Epithelial cell of proximal tubule (primary cell): ENCODE results near the gene LHX3. TPM values are rescaled to one million over a fixed set of nuclear protein-coding genes. Genes with fewer than 3 reads are reported as not detected.

Experiments
- DNase-seq: peaks from one replicate; pipeline ENCODE4 v3.0.0-alpha.2; 2011; ENCODE audit warnings: low read depth
- H3K4me3 ChIP-seq: 2 replicates; pipeline ENCODE4 v1.5.1; 2011; ENCODE audit warnings: low read depth, mild to moderate bottlenecking, low read length
- total RNA-seq: library from RNA; depleted of rRNA; stranded (reverse); fragments of >200 nt; gene quantifications from 2 replicates; pipeline ENCODE4 v1.2.3, GENCODE V29; 2015
- TF ChIP-seq, protein P1 (sequence below): conservative IDR thresholded peaks from 2 replicates; pipeline ENCODE4 v1.5.1; 2012; ENCODE audit warnings: low read depth, mild to moderate bottlenecking, low read length

Gene LHX3
- total RNA-seq, 1 donor from 2014 or later = not detected

DNA sequence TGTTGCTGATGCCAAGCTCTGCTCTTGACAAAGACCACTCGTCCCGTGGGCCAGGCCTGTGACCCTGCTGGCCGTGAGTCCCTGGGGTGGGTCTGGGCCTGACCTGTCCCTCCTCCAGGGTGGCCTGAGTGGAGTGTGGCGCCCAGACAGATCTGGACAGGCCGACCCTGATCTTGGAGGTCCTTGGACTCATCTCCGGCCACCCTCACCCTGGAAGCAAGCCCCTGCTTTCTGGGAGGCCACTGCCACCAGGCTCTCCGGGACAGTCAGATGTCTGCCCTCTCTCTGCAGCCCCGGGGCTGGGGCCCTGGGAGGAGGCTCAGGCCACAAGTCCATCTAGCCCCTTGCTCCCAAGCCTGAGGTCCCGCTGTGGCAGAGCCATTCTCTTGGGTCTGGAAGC, 55.1 kb downstream of the LHX3 start:
- TF ChIP-seq, protein P1, sequence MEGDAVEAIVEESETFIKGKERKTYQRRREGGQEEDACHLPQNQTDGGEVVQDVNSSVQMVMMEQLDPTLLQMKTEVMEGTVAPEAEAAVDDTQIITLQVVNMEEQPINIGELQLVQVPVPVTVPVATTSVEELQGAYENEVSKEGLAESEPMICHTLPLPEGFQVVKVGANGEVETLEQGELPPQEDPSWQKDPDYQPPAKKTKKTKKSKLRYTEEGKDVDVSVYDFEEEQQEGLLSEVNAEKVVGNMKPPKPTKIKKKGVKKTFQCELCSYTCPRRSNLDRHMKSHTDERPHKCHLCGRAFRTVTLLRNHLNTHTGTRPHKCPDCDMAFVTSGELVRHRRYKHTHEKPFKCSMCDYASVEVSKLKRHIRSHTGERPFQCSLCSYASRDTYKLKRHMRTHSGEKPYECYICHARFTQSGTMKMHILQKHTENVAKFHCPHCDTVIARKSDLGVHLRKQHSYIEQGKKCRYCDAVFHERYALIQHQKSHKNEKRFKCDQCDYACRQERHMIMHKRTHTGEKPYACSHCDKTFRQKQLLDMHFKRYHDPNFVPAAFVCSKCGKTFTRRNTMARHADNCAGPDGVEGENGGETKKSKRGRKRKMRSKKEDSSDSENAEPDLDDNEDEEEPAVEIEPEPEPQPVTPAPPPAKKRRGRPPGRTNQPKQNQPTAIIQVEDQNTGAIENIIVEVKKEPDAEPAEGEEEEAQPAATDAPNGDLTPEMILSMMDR = no peak
- no peak overlapping the region for H3K4me3 ChIP-seq
- no peak for DNase-seq

DNA sequence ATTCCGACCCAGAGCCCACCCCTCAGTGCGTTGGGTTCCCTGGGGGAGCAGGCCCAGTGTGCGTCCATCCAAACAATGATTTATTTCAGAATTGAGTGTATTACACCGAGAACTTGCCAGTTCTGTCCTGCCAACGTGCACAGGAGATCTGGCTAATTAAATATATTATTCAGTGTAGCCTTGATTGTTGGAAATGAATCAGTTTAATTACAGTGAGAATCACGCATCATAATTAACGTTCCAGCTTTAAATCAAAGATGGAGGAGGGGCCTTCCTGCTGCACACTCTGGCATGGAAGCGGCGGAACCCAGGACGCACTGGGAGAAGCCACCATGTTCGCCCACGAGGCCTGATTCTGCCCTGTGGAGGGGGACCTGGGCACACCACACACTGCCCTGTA, 55.6 kb downstream of the LHX3 start:
- DNase-seq = no peak
- TF ChIP-seq, protein P1 = no peak
- H3K4me3 ChIP-seq = no peak overlapping the region

DNA sequence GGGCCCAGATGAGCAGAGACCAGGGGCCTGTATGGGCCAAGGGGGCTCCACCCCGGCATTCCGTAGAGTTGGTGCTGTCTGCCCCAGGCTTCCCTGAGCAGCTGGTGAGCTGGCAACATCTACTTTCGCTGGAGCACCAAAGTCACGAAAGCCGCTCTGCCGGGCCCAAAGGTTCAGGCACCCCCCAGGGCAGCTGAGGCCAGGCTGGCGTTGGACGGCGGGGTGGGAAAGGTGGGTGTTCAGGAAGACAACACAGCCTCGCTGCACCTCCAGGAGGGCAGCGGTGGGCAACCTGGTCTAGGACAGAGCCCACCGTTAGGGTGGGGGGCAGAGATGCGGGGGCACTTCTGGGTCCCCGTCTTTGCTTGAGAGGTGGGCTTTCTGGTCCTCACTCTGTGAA, 56.2 kb downstream of the LHX3 start:
- TF ChIP-seq, protein P1 = no peak
- no peak for DNase-seq
- H3K4me3 ChIP-seq = no peak overlapping the region

DNA sequence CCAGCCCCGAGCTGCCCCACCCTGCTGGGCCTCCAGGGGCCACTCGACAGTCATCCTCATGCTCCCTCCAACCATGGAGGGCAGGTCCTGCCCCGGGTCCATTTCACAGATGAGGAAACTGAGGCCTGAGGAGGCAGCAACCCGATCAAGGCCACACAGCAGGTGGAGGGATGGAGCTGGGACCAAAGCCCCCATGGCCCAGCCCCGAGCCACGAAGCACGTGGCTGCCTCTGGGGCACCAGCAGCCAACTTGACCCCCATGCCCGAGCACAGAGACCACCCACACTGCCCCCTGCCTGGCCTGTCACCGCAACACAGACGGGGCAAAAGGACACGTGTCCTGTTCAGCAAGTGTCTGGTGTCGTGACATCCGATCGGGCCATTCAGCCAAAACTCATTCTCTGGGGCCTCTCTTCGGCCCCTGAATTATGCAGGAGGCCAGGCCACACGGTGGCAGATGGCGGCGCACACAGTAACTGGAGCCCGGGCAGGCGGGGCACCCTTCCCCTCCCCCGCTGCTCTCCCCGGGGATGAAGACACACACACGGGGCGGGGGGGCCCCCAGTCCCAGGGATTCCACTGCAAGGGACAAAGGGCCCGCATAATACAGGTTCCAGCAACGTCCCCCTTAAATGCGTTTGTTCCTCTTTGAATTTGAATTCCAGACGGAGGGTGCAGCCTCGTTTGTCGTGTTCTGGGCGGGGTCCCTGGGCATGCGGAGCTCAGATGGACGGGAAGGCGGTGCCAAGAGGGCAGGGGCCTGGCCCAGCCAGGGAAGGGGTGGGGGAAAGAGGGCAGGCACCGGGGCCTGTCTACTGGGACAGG, 56.8 kb downstream of the LHX3 start:
- no peak for DNase-seq
- no peak overlapping the region for H3K4me3 ChIP-seq
- TF ChIP-seq, protein P1 = no peak

DNA sequence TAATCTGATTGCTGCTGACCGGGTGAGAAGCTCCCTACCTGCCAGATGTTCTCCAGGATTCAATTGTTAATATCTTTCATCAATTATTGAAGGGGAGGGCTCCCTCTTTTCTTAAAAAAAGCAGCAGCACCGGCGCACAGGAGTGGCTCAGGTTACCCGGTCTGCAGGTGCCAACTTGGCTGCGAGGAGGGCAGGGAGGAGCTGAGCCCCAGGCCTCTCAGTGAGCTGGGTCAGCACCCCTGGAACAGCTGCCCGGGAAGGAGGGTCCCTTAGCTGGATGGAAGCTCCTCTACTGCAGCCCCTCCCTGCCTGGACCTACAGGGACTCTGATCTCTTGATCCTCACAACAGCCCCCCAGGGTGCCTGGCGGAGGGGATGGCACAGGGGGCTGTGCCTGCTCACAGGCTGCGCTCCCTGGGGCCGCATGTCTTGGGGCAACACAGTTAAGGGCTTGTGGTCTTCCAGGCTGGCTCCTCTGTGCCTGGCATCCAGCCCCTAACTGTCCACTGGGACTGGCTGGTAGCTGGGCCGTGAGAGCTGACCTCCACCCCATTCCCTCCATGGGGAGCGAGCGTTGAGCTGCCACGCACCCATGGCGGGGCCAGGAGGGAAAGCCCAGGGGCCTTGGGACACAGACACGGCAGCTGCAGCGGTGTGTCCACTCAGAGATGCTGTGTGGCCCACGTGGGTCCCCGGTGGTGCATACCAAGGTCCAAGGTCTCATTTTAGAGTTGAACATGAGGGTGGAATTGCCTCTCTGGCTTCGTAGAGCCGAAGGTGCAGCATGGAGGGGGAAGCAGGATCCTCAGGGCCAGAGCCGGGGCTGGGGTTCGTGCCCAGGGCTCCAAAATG, 57.7 kb downstream of the LHX3 start:
- TF ChIP-seq, protein P1 = no peak
- no peak for DNase-seq
- H3K4me3 ChIP-seq = no peak overlapping the region

Other genes starting within 250 kb of the LHX3 start
- 40.9 and 60.8 TPM in 2 replicates for gene UBAC1, start 243.8 kb downstream of the LHX3 start, total RNA-seq
- 21.3 and 23.9 TPM in 2 replicates for gene NACC2, start 109.8 kb downstream of the LHX3 start, total RNA-seq
- gene TMEM250, start 86.3 kb downstream of the LHX3 start, total RNA-seq = 37.5 and 51.7 TPM in 2 replicates
- gene QSOX2, start 40.7 kb upstream of the LHX3 start, total RNA-seq = 17.8 and 19.2 TPM in 2 replicates
- 0.75 TPM in 1 of 2 replicates, not detected in the other for gene CCDC187, start 99.0 kb upstream of the LHX3 start, total RNA-seq
- gene GPSM1, start 122.4 kb upstream of the LHX3 start, total RNA-seq = 21.1 and 28.2 TPM in 2 replicates
- gene DNLZ, start 158.6 kb upstream of the LHX3 start, total RNA-seq = 67.2 and 73.6 TPM in 2 replicates
- 1.2 and 1.4 TPM in 2 replicates for gene CARD9, start 168.5 kb upstream of the LHX3 start, total RNA-seq
- 15.0 and 22.4 TPM in 2 replicates for gene SNAPC4, start 195.0 kb upstream of the LHX3 start, total RNA-seq
- gene ENTR1, start 205.5 kb upstream of the LHX3 start, total RNA-seq = 57.5 and 87.6 TPM in 2 replicates
- 50.7 and 82.5 TPM in 2 replicates for gene PMPCA, start 205.5 kb upstream of the LHX3 start, total RNA-seq
- gene INPP5E, start 234.7 kb upstream of the LHX3 start, total RNA-seq = 20.3 and 21.1 TPM in 2 replicates